Measurements from ENCODE around the gene RELN.

Gene RELN

DNA sequence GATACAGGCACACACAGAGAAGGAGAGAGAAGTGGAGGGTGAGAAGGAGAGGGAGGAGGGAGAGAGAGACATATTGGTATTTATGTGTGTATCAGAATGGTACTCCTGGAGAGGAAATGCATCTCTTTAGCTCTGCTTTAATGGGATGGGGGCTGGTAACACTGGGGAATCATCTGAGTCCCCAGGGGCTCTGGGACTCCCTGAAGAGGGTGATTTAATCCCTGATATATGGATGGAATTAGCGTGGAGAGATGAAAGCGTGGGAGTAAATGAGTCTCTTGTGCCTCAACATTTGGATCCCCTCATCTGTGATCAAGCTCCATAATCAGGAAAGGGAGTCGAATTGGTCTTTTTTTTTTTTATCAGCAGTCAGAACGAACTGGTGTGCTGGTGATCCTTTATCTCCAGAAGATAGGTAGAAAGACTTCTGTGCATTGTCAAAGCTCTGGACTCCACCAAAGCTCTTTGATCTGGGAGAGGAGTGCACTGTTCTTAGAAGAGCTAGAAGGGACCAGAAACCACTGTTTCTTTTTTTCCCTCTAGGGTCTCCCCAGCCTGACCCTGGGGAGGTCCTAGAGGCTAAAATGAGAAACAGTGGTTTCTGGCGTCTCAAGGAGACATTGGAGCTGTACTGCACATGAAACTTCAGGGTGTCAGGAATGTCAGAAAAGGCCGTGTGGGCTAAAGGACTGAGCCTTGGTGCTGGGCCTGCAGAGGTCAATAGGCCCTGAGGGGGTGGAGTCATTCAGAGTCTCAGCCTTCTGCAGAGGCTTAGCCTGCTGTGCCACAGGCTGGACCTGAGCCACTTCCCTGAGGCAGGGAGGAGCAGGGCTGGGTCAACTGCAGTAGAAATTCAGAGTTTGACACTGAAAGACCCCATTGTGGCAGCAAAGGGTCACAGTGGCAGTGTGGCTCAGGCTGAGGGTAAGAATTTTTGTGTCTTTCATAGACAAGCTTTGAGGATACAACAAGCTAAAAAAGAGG, 309.0 kb downstream of the RELN start:
- DNase-seq (ENCODE audit: low read depth), result no peak

DNA sequence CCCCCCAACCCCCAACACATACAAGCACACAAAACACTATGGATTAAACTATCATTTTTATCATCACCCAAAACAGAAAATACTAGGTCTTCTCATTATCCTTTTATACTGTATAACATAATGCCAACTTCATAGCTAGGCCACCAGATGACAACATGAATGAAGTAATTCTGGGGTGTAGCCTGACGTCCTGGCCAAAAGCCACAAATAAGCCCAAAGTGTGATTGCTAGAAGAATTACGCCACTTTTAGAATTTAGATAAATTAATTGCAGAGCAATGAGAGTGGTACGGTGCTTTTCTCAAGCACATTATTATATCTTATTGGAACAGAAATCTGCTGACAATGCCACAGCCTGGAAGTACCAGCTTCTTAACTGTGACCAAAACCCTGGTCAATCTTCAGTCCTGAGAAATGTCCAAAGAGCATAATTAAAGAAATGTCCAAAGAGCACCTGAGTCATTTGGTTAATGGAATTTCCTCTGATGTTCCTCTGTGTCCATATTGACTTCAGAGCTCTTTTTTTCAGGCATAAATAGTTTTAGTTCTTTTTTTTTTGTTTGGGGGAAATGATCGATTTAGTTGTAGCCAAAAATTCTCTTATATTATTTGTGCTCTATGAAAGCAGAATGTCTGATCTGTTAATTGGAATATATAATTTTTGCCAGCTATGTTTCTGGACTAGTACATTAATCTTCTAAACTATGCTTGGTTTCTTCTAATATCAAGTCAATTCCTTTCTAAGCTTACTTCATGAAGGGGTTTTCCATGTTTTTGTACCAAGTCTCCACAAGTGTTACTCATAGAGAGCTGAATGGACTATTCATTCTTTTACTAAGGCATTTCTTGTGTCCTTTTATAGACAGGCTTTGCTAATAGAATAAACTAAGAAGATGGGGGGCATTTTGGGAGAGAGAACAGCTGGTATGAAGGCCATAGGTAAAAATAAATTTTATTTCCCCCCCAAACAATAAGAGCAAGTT, 310.0 kb downstream of the RELN start:
- no peak for DNase-seq (ENCODE audit: low read depth)

DNA sequence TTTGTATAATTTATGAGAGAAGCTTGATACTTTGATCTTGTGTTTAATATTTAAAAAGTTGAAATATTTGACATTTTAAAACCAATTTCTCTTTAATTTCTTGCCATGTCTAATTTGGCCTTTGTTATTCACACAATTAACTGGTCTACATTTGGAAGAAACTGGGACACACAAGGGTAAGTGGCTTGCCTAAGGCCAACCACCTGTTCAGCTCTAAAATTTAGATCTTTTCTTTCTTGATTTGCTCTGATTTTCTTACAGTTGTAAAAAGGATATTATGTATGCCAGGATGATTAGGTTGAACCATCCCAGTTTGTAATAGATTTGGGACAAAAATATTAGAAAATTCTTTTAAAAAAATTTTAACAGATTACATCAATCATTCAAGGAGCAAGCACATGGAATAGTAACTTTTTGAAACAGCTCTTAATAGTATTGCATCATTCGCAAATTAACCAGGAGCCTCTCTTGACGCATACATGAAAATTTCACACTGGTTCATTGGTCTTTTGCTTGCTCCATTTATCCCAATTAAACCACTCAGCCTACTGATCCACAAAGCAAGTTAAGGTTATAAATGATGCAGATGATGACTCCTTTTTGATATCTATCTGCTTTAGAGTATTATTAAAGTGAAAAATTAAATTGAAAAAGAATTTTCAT, 321.0 kb downstream of the RELN start:
- DNase-seq (ENCODE audit: low read depth), result no peak

DNA sequence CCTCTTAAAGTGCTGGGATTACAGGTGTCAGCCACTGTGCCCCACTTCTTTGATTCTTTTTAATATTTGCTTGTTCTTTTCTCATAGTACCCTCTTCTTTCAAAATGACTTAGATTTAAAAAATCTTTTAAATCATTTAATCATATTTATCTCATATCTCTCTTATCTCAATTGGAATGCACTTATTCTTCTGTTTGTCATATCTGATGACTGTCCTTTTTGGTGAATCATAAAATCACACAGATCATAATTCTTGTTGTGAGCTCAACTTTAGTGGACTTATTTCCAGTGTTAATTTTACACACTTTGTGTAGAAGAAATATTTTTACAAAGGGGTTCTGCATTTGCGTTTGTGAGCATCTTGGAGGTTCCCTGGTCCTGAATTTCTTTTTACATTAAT, 323.1 kb downstream of the RELN start:
- no peak for DNase-seq (ENCODE audit: low read depth)

DNA sequence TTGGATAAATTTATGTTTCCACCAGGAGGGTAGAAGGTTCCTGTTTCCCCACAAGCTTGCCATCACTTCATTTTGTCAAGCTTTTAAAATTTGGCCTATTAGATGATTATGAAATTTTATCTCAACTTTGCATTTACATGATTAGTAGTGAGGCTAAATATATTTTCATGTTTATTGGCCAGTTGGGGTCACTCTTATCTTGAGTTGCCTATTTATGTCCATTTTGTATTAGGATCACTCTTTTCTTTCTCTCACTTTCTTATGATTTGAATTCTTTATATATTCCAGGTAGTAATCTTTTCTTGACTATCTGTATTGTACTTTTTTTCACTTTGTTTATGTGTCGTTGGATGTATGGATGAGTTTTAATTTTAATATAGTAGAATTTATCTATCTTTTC, 324.9 kb downstream of the RELN start:
- DNase-seq (ENCODE audit: low read depth), result no peak

DNA sequence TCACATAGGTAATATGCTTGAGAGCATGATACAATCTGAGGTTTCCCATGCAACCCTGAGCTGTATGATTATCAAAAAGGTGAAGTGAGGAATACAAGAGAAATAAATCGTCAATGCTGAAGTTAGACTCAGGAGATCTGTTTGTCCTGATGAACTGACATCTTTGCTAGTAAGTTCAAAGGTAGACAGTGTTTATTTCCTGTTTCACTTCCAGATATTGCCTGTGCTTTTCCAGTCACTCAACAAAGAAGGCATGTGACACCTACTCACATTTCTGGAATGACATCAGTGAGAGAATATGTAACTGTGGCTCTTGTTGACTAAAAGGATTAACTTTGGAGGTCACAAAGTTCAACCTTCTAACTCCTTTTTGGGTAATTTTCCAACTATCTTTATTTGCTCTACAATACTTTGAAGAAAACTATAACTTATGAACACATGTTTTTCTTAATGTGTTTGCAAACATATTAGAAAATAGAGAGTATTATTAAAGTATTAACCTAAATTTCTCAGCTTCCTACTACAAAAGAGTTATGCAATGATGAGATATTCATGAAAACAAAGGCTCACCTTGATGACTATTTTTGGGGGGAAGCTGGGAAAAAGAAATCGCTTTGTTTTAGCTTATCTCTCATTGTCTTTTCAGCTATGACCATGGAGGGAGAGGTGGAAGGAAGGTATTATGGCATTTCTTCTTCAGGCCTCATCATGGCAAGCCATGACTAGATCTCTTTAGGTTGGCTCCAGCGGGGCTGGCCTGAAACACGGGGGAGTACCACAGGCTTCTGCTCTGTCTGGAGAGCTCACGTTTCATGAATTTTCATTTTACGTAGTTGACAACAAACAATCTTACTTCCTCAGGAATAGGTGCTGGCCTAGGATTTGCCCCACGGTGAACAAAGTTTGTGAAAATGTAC, 328.7 kb downstream of the RELN start:
- DNase-seq (ENCODE audit: low read depth), result no peak

DNA sequence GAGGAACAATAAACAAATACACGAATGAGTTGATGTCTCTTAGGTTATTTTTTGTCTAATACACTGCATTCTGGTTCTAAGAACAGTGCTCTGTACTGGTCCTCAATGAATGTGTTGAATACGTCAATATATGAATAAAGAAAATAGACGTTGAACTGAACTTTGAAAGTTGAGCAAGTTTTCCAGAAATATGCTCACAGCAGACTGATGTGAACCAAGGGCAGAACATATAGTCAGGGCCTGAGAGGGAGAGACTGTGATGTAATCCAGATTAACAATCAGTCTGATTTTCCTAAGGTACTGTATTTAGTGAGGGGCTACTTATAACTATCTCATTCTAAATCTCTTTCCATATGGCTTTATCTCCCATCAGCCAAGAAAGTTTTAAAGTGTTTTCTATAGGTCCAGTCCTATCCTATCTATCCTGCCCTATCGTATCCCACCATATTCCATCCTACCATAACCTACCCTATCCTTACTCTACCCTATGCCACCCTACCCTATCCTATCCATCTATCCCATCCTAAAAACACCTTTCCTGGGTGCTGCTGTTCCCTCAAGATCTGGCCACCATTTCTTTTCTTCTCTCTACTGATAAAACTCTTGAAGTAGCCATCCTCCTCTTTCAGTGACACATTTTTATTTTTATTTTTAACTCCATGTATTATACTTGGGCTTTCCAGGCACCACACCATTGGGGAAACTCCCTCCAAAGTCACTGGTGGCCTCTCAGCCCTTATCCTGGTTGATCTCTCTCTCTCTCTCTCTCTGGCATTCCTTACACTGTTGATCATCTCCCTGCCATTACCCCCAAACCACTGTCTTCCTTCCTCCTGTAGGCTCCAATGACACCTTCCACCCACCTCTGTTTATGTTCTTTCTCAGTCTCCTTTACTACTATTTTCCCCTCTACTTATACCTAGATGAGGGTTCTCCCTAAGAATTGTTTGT, 331.1 kb downstream of the RELN start:
- no peak for DNase-seq (ENCODE audit: low read depth)

DNA sequence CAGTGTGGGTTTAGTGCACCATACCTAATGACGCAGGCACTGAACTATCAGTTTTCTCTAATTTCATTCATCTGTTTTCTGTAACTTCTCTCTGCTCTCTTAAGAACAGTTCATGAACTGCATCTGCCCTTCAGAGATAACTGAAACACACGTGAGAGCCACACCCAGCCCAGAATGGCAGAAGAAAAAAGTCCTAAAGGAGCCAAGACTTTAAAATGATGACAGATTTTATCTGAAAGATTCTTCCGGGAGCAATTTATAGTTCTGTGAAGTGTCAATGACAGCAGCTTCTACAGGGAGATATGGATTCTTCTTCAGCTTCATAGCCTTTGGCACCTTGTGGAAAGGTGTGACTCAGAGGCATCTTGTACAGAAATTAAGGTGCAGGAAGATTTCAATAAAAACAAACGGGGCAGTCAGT, 332.0 kb downstream of the RELN start:
- DNase-seq (ENCODE audit: low read depth), result no peak

DNA sequence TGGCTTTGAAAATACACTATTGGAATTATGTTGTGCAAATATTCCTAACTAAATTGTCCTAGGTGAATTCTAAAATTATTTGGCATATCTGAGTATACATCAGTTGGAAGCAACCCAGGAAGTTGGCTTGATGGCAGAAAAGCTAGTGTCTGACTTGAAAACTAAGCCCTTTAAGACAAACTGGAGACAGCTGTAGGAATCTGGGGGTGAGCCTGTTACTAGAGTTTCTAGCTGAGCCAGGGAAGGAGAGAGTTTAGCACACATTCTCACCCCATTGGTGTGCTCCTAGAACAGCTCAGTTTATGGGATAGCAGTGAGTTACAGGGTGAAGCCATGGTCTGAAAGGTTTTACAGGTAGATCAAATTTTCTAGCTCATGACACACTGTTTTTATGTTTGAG, 333.2 kb downstream of the RELN start:
- DNase-seq (ENCODE audit: low read depth), result no peak

DNA sequence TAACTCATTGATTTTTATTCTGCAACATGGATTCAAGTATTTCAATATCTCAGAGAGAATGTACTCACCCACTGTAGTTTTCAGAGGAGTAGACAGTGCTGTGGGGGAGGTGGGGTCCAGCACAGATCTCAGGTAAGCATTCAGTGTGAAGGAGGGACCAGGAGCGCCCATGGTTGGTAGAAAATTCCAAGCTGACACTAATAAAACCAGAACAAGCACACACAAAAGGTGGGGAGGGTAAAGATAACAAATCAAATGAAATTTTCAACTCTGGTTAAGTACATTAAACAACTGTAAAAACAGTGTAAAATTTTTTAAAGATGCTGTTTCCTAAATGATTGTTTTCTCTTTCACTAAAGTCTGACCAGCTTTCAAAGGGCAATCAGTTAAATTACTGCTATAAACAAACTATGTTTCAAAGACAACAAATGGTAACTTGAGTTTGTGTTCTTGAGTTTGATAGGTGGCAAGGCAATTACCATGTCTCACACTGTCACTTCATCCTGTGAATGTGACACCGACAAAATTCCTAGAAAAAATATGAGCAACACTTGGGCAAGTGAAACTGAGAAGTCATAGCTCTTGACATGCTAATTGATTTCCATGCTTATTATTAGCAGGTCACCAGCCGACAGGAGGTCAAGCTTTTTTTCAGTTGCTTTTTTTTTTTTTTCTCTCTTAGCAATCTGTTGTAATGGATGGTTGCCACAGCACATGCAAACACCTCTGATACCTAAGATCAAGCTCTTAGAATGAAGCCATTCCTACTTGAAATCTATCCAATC, 337.7 kb downstream of the RELN start:
- DNase-seq (ENCODE audit: low read depth), result no peak

DNA sequence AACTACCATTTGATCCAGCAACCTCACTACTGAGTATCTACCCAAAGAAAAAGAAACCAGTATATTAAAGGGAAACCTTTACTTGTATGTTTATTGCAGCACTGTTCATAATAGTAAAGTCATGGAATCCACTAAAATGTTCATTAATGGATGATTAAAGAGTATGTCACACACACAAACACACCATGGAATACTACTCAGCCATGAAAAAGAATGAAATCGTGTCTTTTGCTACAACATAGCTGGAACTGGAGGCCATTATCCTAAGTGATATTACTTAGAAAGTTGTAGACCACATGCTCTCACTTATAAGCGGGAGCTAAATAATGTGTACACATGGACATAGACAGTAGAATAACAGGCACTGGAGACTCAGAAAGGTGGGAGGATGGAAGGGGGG, 340.4 kb downstream of the RELN start:
- no peak for DNase-seq (ENCODE audit: low read depth)

DNA sequence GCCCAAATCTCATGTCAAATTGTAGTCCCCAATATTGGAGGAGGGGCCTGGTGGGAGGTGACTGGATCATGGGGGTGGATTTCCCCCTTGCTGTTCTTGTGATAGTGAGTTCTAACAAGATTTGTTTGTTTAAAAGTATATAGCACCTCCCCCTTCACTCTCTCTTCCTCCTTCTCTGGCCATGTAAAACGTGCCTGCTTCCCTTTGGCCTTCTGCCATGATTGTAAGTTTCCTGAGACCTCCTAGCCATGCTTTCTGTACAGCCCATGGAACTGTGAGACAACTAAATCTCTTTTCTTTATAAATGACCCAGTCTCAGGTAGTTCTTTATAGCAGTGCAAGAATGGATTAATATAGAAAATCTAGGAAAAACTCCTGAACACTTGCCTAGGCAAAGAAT, 341.3 kb downstream of the RELN start:
- no peak for DNase-seq (ENCODE audit: low read depth)

DNA sequence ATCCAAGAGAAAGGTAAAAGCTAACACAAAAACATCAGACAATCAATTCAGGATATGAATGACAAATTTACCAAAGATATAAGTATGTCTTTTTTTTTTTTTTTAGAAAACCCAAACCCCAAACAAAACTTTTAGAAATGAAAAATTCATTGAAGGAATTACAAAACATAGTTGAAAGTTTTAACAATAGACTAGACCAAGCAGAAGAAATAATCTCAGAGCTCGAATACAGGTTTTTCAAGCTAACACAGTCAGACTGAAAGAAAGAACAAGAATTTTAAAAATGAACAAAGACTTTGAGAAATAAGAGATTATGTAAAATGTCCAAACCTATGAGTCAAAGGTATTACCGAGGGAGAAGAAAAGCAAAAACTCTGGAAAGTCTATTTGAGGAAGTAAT, 345.1 kb downstream of the RELN start:
- DNase-seq (ENCODE audit: low read depth), result no peak

DNA sequence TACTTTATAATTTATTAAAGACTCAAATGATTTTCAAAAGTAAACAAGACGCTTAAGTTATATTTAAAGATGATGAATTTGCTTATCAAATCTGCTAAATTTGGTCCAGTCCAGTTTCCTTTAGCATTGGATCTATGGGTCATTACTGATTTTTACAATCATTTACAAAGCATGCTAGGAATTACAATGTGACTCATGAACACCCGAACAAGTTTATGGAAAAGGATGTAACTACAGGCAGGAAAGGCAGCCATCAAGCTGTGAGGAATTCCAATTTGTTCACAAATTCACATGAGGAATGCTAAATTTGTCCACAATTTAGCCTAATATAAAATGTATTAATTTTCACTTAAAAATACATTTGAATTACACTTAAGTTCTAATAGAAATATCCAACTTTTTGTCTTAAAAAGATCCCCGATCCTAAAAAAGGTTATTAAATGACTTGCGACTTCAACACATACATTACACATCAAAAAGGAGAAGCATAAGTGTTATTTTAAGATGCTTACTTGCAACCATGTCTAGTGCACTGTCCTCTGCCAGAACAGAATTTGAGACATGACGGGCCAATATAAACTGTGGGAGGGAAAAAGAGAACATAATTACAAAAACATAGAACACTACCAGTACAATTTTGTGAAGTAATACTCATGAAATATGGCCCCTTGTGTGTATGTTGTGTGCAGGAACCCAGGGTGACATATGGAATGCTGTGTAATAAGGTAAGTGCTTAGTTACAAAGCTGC, 349.3 kb downstream of the RELN start:
- no peak for DNase-seq (ENCODE audit: low read depth)

DNA sequence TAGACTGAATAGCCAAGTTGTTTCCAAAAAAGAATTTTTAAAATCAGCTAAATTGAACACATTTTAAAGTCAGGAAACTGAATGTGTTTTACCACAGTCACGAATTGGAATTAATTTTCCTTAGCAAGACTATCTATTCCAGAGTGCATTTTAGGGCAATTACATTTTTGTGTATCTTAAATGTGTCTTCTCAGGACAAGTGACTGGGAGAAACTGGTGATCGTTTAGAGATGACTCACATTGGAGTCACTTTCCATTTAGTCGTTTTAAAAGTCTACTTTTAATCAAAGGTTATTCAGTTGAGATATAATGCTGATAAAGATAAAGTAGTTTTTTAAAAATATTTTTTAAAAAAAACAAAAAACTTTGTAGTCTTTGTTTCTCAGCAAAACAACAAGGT, 351.7 kb downstream of the RELN start:
- no peak for DNase-seq (ENCODE audit: low read depth)

DNA sequence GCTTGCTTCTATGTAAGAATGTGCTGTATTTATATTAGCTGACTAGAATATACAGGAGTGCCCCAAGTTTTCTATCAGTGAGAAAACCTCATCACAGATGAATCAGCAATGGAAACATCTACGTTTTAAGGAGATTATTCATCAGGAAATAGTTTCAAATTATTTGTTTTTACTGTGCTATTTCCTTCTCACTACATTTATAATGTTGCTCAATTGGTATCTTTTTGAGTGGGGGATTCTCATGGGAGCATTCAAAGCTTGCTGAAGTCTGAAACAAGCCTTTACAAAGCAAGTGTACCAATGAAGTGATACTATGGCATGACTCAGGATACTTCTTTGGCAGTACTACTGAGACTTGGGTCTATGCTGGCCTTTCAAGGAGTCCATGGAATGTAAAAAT, 352.4 kb downstream of the RELN start:
- no peak for DNase-seq (ENCODE audit: low read depth)

DNA sequence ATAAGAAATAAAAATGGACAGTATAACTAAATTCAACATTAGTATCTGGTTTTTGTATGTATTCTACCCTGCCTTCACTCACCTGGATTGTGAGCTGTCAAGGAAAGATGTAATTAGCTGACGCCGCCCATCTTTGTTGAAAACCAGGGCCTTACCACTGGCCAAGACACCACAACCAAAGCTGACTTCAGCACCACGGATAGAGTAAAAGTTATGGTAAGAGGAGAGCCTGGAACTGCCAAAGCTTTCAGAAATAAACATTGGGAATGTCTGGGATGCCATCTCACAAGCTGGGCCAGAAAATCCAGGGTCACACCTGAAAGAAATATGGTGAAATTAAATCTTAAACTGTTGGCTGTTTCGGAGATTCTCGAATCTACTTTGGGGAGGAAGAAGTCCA, 353.3 kb downstream of the RELN start:
- DNase-seq (ENCODE audit: low read depth), result no peak

DNA sequence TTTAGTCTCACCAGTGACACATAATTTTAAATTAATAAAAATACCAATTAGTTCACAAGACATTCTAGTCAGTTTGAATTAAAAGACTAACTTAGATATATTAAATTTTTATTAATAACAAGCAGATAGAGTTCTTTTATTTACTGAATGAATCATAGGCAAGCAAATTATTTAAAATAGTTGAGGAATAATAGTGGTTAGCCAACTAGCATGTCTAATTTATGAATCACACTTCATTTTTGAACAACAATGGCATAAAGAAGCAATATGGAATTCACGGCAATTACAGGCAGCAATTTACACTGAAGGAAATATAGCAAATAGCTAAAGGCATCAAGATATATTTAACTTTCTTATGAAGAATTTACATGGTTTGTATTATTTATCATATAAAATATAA, 356.5 kb downstream of the RELN start:
- no peak for DNase-seq (ENCODE audit: low read depth)
